Right lobe of liver (tissue), 6 donors: Measurements from ENCODE around the gene BEST1. TPM values are rescaled to one million over a fixed set of nuclear protein-coding genes. Genes with fewer than 3 reads are reported as not detected.
A peak's percentile ranks its signal among the peaks of the same experiment; 100 is the strongest.
"Not testable (repeated sequence)": the region's sequence is repeated elsewhere in the genome, so short reads cannot be mapped to it uniquely, and the experiment has no call there.

Experiments used
- ATAC-seq, 4 donors: fragments of 200-7000 bp; cut with Tn5 transposase; one replicate each; pipeline ENCODE4 v1.9.1; 2020; ENCODE audit warnings: mild to moderate bottlenecking in 4 of 4, moderate library complexity in 4 of 4
- DNase-seq, 3 donors: peaks; one replicate each; pipeline ENCODE4 v3.0.0-alpha.2; 2020
- H3K27ac ChIP-seq, 3 donors: fragments of 200-600 bp; one replicate each; pipeline ENCODE4 v1.8.0; 2022
- H3K27me3 ChIP-seq, 2 donors: fragments of 200-600 bp; one replicate each; pipeline ENCODE4 v1.8.0; 2022
- H3K36me3 ChIP-seq, 4 donors: fragments of 200-600 bp; sonication (generic) in 1 of 4; one replicate each; pipeline versions ENCODE4 v1.5.1 to v1.8.0; 2017 to 2022; ENCODE audit warnings: control low read depth in 1 of 4
- H3K4me1 ChIP-seq, 4 donors: fragments of 200-600 bp; sonication (generic) in 1 of 4; one replicate each; pipeline versions ENCODE4 v1.5.1 to v1.8.0; 2017 to 2022; ENCODE audit warnings: control low read depth in 1 of 4
- H3K4me3 ChIP-seq, 3 donors: fragments of 200-600 bp; one replicate each; pipeline ENCODE4 v1.8.0; 2022
- H3K9me3 ChIP-seq, 4 donors: fragments of 200-600 bp; sonication (generic) in 1 of 4; one replicate each; pipeline versions ENCODE4 v1.5.1 to v1.8.0; 2017 to 2022; ENCODE audit warnings: control low read depth in 1 of 4
- CTCF ChIP-seq, 4 donors: fragments of 200-600 bp in 3 of 4; fragments of 450-650 bp in 1 of 4; IDR thresholded peaks; one replicate each; pipeline versions ENCODE4 v1.5.1 to v1.8.0; 2016 to 2022; ENCODE audit warnings: antibody characterized with exemption in 4 of 4, mild to moderate bottlenecking in 2 of 4
- POLR2A ChIP-seq: fragments of 450-650 bp; IDR thresholded peaks from one replicate; pipeline ENCODE4 v1.6.1; 2017; ENCODE audit warnings: antibody characterized with exemption, mild to moderate bottlenecking
- WGBS: methylation state at CpG from one replicate; pipeline ENCODE4 v1.1.6; 2018; ENCODE audit warnings: low coverage, low lambda C conversion rate; ENCODE audit not compliant: insufficient coverage; ENCODE audit errors: missing lambda C conversion rate; 5-methylcytosine and 5-hydroxymethylcytosine counted together
- intact Hi-C, 2 donors: fragments of 100-400 bp; cut with DNase I; formaldehyde crosslinking; loops; one replicate each; pipeline versions ENCODE4 v1.11.2 to v1.14.1; 2022
- total RNA-seq, 6 experiments: library from RNA; depleted of rRNA in 2 of 6; stranded (reverse); fragments of >200 nt in 2 of 6; fragmentation: NEBNext Ultra II Directional in 3 of 6; extraction: Animal tissue kit (Norgen Biotek cat#: 25700) in 3 of 6; gene quantifications; one replicate each; pipeline versions ENCODE4 v1.1.0 to v1.2.4, GENCODE V29; 2016 to 2023
- donor health status: DM: no; HTN: yes; CAD: no.
- donor health status: DM: no; HTN: no; CAD: no.
- donor health status: DM: no; HTN: no; CAD: no.
- donor health status: DM: no; HTN: yes; CAD: no.
- donor health status: DM: no; HTN: yes; CAD: no.

BEST1 gene
- total RNA-seq, 6 experiments from 2014 or later: 0.55 to 2.3 (median 0.91) TPM

DNA sequence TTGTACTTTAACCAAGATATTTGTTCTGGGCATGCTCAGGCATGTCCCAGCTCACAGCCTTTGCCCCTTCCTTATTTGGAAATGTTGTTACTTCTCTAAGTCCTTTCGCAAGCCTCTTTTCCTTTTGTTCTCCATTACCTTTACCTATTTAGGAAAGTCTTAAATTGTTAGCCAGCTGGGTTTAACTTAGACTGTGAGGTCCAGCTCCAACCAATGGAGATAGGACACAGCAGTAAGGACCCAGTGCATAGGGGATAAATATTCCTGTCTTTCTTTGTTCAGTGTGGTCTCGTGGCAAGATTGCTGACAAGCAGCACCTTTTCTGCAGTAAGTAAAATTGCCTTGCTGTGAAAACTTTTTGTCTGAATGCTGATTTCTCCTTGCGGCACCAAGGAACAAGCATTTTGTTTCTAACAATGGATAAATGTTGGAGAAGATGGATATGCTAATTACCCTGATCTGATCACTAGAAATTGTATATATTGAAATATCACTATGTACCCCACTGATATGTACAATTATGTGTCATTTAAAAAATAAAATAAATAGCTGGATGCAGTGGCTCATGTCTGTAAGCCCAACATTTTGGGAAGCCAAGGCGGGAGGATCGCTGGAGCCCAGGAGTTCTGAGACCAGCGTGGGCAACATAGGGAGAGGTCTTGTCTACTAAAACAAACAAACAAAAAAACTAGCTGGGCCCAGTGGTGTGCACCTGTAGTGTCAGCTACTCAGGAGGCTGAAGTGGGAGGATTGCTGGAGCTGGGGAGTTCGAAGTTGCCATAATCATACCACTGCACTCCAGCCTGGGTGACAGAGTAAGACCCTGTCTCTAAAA, 49.2 kb downstream of the BEST1 start:
- H3K4me3 ChIP-seq: no peak overlapping the region
- H3K27ac ChIP-seq: no peak overlapping the region
- peak in 1 of 3 donors; percentile 38 for DNase-seq
- intact Hi-C loops: no loop called here
- 94% methylated on average over 7 of the region's 7 CpGs for WGBS
- H3K27me3 ChIP-seq: no peaks in the 10 kb centered on the region
- TF ChIP-seq POLR2A: no peak
- no peak for TF ChIP-seq CTCF (IDR thresholded peaks at IDR 0.05)
- H3K4me1 ChIP-seq: peaks cover 0 to 34% (median 9%) of the 10 kb centered on the region in 4 donors
- H3K36me3 ChIP-seq: no peaks in the 10 kb centered on the region
- ATAC-seq: no peak
- peaks cover 0 to 7% (median 0%) of the 10 kb centered on the region in 4 donors for H3K9me3 ChIP-seq

- H3K4me3 ChIP-seq: no peak overlapping the region
- no peaks in the 10 kb centered on the region for H3K36me3 ChIP-seq
- no peaks in the 10 kb centered on the region for H3K27me3 ChIP-seq
- DNase-seq: peak in 1 of 3 donors; percentile 51
- TF ChIP-seq POLR2A: no peak
- TF ChIP-seq CTCF (IDR thresholded peaks at IDR 0.05): no peak
- 81% methylated on average over 17 of the region's 23 CpGs for WGBS
- H3K9me3 ChIP-seq: peaks cover 0 to 7% (median 0%) of the 10 kb centered on the region in 4 donors
- H3K4me1 ChIP-seq: peaks cover 0 to 31% (median 9%) of the 10 kb centered on the region in 4 donors
- ATAC-seq: peak in 3 of 4 donors; percentile 5 to 40 (median 40)
- intact Hi-C loops: no loop called here
- H3K27ac ChIP-seq: peak overlapping the region in 2 of 3 donors; percentile 50 to 74
Observed at GRCh38 chr11:62000539-62001446, 50.6 kb downstream of the BEST1 start.

DNA sequence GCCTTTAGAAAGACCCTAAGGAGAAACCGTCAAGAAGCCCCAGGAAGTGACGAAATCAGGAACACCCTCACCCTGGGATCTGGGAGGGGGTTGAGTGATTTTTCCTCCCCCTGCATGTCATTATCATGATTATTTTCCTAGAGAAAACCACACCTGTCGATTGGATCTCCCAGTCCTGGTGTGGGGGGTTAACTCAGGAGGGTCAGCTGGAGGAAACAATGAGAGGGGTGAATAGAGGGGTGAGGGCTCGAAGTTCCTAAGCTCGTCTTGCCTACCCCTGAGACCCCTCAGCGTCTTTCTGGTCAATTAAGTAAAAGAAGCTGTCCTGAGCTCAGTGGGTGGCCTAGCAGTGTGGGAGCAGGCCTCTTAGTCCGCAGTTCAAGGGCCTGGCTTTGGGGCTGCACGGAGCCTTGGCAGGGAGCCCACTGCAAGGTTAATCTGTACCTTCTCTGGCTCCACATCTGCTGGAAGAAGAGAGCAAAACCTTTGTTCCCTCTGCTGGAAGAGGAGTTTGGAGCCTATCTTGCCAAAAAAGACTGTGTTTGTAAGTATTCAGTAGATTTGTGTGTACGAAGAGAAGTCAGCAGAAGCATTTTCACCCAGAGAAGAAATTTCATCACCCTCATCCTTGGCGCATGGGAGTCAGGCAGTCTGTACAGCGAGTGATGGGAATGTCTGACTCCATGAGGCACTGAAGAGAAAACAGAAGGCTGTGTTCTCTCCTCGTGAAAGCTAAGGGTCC, 51.5 kb downstream of the BEST1 start:
- H3K27me3 ChIP-seq: no peaks in the 10 kb centered on the region
- WGBS: 20% methylated on average over 9 of the region's 12 CpGs
- peak overlapping the region in 2 of 3 donors; percentile 60 to 74 for H3K27ac ChIP-seq
- TF ChIP-seq POLR2A: no peak
- peak in 1 of 4 donors; percentile 17 for TF ChIP-seq CTCF (IDR thresholded peaks at IDR 0.05)
- DNase-seq (peak; percentile 81 to 95 (median 91)), ATAC-seq (peak; percentile 90 to 94 (median 90))
- intact Hi-C loops: no loop called here
- no peak overlapping the region for H3K4me3 ChIP-seq
- H3K4me1 ChIP-seq: peaks cover 0 to 31% (median 9%) of the 10 kb centered on the region in 4 donors
- H3K36me3 ChIP-seq: no peaks in the 10 kb centered on the region
- peaks cover 0 to 7% (median 0%) of the 10 kb centered on the region in 4 donors for H3K9me3 ChIP-seq

- H3K27me3 ChIP-seq, intact Hi-C loops, H3K36me3 ChIP-seq, ATAC-seq, H3K4me3 ChIP-seq, H3K9me3 ChIP-seq: not testable (repeated sequence)
- Histone ChIP-seq H3K4me1 (peaks cover 0 to 31% (median 9%) of the 10 kb centered on the region in 4 donors), H3K27ac (peak overlapping the region in 2 of 3 donors; percentile 60 to 74)
- WGBS: 85% methylated on average over 5 of the region's 8 CpGs
- DNase-seq: peak in 1 of 3 donors; percentile 33
Observed at GRCh38 chr11:62002283-62002682, 52.1 kb downstream of the BEST1 start.
